H1 (cell line): ENCODE measurements around the gene PALM3. TPM values are rescaled to one million over a fixed set of nuclear protein-coding genes. Genes with fewer than 3 reads are reported as not detected.

ENCODE experiments used
- CTCF ChIA-PET: fragments of 300-600 bp; sonication (Branson Sonifier 250); formaldehyde crosslinking; loops from one replicate; lab custom pipeline; 2021; ENCODE audit not compliant: partially characterized antibody; lab: Charles Lee
- POLR2A ChIA-PET: fragments of 300-600 bp; sonication (Branson Sonifier 250); formaldehyde crosslinking; loops from one replicate; lab custom pipeline; 2021; ENCODE audit warnings: inconsistent platforms; ENCODE audit not compliant: partially characterized antibody; lab: Charles Lee
- DNase-seq, 2 experiments: peaks; one replicate each; pipeline versions ENCODE4 v3.0.0 to v3.0.0-alpha.2; 2010 to 2022; ENCODE audit warnings: low spot score in 2 of 2, low read depth in 1 of 2, mixed read lengths in 1 of 2
- FAIRE-seq: peaks from 2 replicates; lab custom pipeline; 2011; peaks lifted over from hg19 to GRCh38; lab: Jason Lieb, UNC
- H2AFZ ChIP-seq: 2 replicates; pipeline ENCODE4 v1.8.1; 2012; ENCODE audit warnings: low read length, inconsistent platforms
- H2AK5ac ChIP-seq: 2 replicates; pipeline ENCODE4 v1.6.1; 2013; ENCODE audit warnings: low read depth, low read length
- H2BK120ac ChIP-seq: replicated peaks from 2 replicates; pipeline ENCODE3; 2013; ENCODE audit warnings: low read depth, low read length, inconsistent platforms
- H2BK12ac ChIP-seq: 2 replicates; pipeline ENCODE4 v1.6.1; 2013; ENCODE audit warnings: low read depth, low read length
- H2BK15ac ChIP-seq: 2 replicates; pipeline ENCODE4 v1.6.1; 2013; ENCODE audit warnings: low read length
- H2BK20ac ChIP-seq: 2 replicates; pipeline ENCODE4 v1.6.1; 2013; ENCODE audit warnings: low read length
- H2BK5ac ChIP-seq: 2 replicates; pipeline ENCODE4 v1.6.1; 2013; ENCODE audit warnings: low read depth, low read length
- H3K14ac ChIP-seq: 2 replicates; pipeline ENCODE4 v1.6.1; 2013; ENCODE audit warnings: inconsistent platforms; ENCODE audit not compliant: insufficient read length
- H3K18ac ChIP-seq: 2 replicates; pipeline ENCODE4 v1.6.1; 2013; ENCODE audit warnings: low read length; ENCODE audit errors: extremely low read depth
- H3K23ac ChIP-seq: 2 replicates; pipeline ENCODE4 v1.6.1; 2013; ENCODE audit warnings: inconsistent platforms; ENCODE audit not compliant: insufficient read length
- H3K23me2 ChIP-seq: 2 replicates; pipeline ENCODE4 v1.6.1; 2013; ENCODE audit warnings: low read depth, low read length
- H3K27ac ChIP-seq: 2 replicates; pipeline ENCODE4 v1.6.1; 2011; ENCODE audit warnings: low read depth, low read length, inconsistent platforms
- H3K27me3 ChIP-seq, 4 experiments: replicated peaks in 1 of 4; 1 replicate in 1 of 4; 2 replicates in 3 of 4; pipeline versions ENCODE4 v1.6.1 to v1.8.1; 2011 to 2013; ENCODE audit warnings: low read length in 3 of 4, mild to moderate bottlenecking in 3 of 4, inconsistent platforms in 2 of 4, mixed read lengths in 2 of 4, moderate library complexity in 1 of 4; ENCODE audit not compliant: control insufficient read depth in 3 of 4, insufficient read depth in 3 of 4; ENCODE audit errors: extremely low read depth in 1 of 4
- H3K36me3 ChIP-seq, 4 experiments: 2 replicates each; pipeline versions ENCODE4 v1.6.1 to v1.8.1; 2011 to 2013; ENCODE audit warnings: mild to moderate bottlenecking in 4 of 4, low read length in 3 of 4, moderate library complexity in 2 of 4, control low read depth in 1 of 4, inconsistent platforms in 1 of 4; ENCODE audit not compliant: insufficient read depth in 4 of 4, control insufficient read depth in 2 of 4
- H3K4ac ChIP-seq: replicated peaks from 2 replicates; pipeline ENCODE3; 2013; ENCODE audit warnings: low read length, low read depth, mixed read lengths, inconsistent platforms; ENCODE audit not compliant: insufficient read length
- H3K4me1 ChIP-seq, 4 experiments: replicated peaks in 1 of 4; 1 replicate in 1 of 4; 2 replicates in 3 of 4; pipeline versions ENCODE4 v1.6.1 to v1.8.1; 2011 to 2013; ENCODE audit warnings: low read length in 3 of 4, inconsistent platforms in 2 of 4, mixed read lengths in 1 of 4; ENCODE audit not compliant: insufficient read depth in 4 of 4, control insufficient read depth in 3 of 4
- H3K4me2 ChIP-seq, 2 experiments: 2 replicates each; pipeline versions ENCODE4 v1.6.1 to v1.8.1; 2011 to 2013; ENCODE audit warnings: low read depth in 2 of 2, low read length in 2 of 2, control low read depth in 1 of 2, inconsistent platforms in 1 of 2, mild to moderate bottlenecking in 1 of 2; ENCODE audit not compliant: insufficient read depth in 1 of 2
- H3K4me3 ChIP-seq, 4 experiments: fragments of 200-600, 300-600 bp in 1 of 4; sonication (generic), shearing (Covaris generic), sonication (Bioruptor Twin) in 1 of 4; 2 replicates each; pipeline versions ENCODE4 v1.5.1 to v1.8.1; 2011 to 2016; ENCODE audit warnings: low read length in 4 of 4, low read depth in 3 of 4, control low read depth in 2 of 4, inconsistent platforms in 2 of 4, mild to moderate bottlenecking in 2 of 4, mixed read lengths in 1 of 4, moderate library complexity in 1 of 4; ENCODE audit not compliant: insufficient read depth in 2 of 4; ENCODE audit errors: extremely low read depth in 1 of 4
- H3K56ac ChIP-seq: replicated peaks from 2 replicates; pipeline ENCODE3; 2013; ENCODE audit warnings: low read depth, mild to moderate bottlenecking, mixed read lengths, low read length, inconsistent platforms; ENCODE audit not compliant: insufficient read length
- H3K79me1 ChIP-seq: 2 replicates; pipeline ENCODE4 v1.6.1; 2013; ENCODE audit warnings: low read depth, low read length, control low read depth
- H3K79me2 ChIP-seq, 2 experiments: 2 replicates each; pipeline versions ENCODE4 v1.6.1 to v1.8.1; 2012 to 2013; ENCODE audit warnings: low read length in 2 of 2, mild to moderate bottlenecking in 2 of 2, inconsistent platforms in 1 of 2; ENCODE audit not compliant: insufficient read depth in 2 of 2, control insufficient read depth in 1 of 2
- H3K9ac ChIP-seq, 4 experiments: replicated peaks in 1 of 4; 1 replicate in 1 of 4; 2 replicates in 3 of 4; pipeline versions ENCODE4 v1.6.1 to v1.8.1; 2011 to 2013; ENCODE audit warnings: low read depth in 3 of 4, low read length in 3 of 4, control low read depth in 2 of 4, mild to moderate bottlenecking in 2 of 4, moderate library complexity in 2 of 4, inconsistent platforms in 1 of 4; ENCODE audit errors: extremely low read depth in 1 of 4
- H3K9me3 ChIP-seq, 2 experiments: 2 replicates each; pipeline versions ENCODE4 v1.6.1 to v1.8.1; 2012 to 2013; ENCODE audit warnings: mild to moderate bottlenecking in 2 of 2, moderate library complexity in 2 of 2, control low read depth in 1 of 2, inconsistent platforms in 1 of 2, low read depth in 1 of 2, low read length in 1 of 2, mixed read lengths in 1 of 2; ENCODE audit not compliant: insufficient read depth in 2 of 2
- H4K20me1 ChIP-seq, 2 experiments: replicated peaks in 1 of 2; 2 replicates each; pipeline versions ENCODE3 to v1.8.1; 2011 to 2013; ENCODE audit warnings: inconsistent platforms in 2 of 2, low read length in 2 of 2, mild to moderate bottlenecking in 1 of 2; ENCODE audit not compliant: insufficient read depth in 2 of 2, control insufficient read depth in 1 of 2
- H4K5ac ChIP-seq: 2 replicates; pipeline ENCODE4 v1.6.1; 2013; ENCODE audit warnings: low read length, low read depth, mixed read lengths, inconsistent platforms; ENCODE audit not compliant: insufficient read length
- H4K8ac ChIP-seq: 2 replicates; pipeline ENCODE4 v1.8.0; 2013; ENCODE audit warnings: mild to moderate bottlenecking, moderate library complexity, low read length, inconsistent platforms; ENCODE audit not compliant: insufficient read depth; ENCODE audit errors: extremely low read depth
- H4K91ac ChIP-seq: replicated peaks from 2 replicates; pipeline ENCODE3; 2013; ENCODE audit warnings: low read length, mixed read lengths, inconsistent platforms; ENCODE audit not compliant: insufficient read length
- EZH2 ChIP-seq: fragments of 200-600 bp; sonication (generic); IDR thresholded peaks from 2 replicates; pipeline ENCODE4 v1.7.1; 2012; ENCODE audit warnings: low read depth, mild to moderate bottlenecking, moderate library complexity, low read length, inconsistent platforms; ENCODE audit not compliant: severe bottlenecking
- FOSL1 ChIP-seq: IDR thresholded peaks from 2 replicates; pipeline ENCODE4 v1.6.1; 2011; ENCODE audit warnings: mild to moderate bottlenecking, low read depth, low read length, moderate library complexity; ENCODE audit not compliant: insufficient read depth
- GTF2F1 ChIP-seq: IDR thresholded peaks from 2 replicates; pipeline ENCODE4 v1.6.1; 2012; ENCODE audit warnings: low read depth, low read length, improper control_type of control experiment, borderline replicate concordance
- SIN3A ChIP-seq, 2 experiments: IDR thresholded peaks in 1 of 2; conservative IDR thresholded peaks in 1 of 2; 2 replicates each; pipeline ENCODE4 v1.6.1; 2011 to 2012; ENCODE audit warnings: low read length in 2 of 2, improper control_type of control experiment in 1 of 2, low read depth in 1 of 2, mild to moderate bottlenecking in 1 of 2
- SIRT6 ChIP-seq: IDR thresholded peaks from one replicate; pipeline ENCODE4 v1.7.1; 2012; ENCODE audit warnings: low read length, inconsistent platforms
- SIX5 ChIP-seq: IDR thresholded peaks from 2 replicates; pipeline ENCODE4 v1.6.1; 2011; ENCODE audit warnings: mild to moderate bottlenecking, low read depth, low read length
- SP1 ChIP-seq: IDR thresholded peaks from 2 replicates; pipeline ENCODE4 v1.6.1; 2011; ENCODE audit warnings: low read depth, low read length
- SP2 ChIP-seq: IDR thresholded peaks from 2 replicates; pipeline ENCODE4 v1.6.1; 2012; ENCODE audit warnings: mild to moderate bottlenecking, low read length, inconsistent platforms
- WGBS, 2 experiments: shearing (Covaris generic) in 1 of 2; methylation state at CpG; one replicate each; pipeline versions ENCODE4 v1.1.6 to v1.1.7; 2013 to 2015; ENCODE audit warnings: low lambda C conversion rate in 2 of 2, mixed read lengths in 2 of 2, inconsistent platforms in 1 of 2, low coverage in 1 of 2, missing lambda C conversion rate in 1 of 2; ENCODE audit not compliant: insufficient replicate concordance in 2 of 2, insufficient coverage in 1 of 2, insufficient read length in 1 of 2; ENCODE audit errors: extremely low coverage in 1 of 2, missing lambda C conversion rate in 1 of 2; 5-methylcytosine and 5-hydroxymethylcytosine counted together
- polyA plus RNA-seq, 7 experiments: library from polyadenylated mRNA; depleted of rRNA in 3 of 7; stranded (reverse) in 5 of 7; unstranded in 2 of 7; fragments of >200 nt in 5 of 7; fragments of 200-250 nt in 2 of 7; gene quantifications; 1 replicate in 5 of 7; 2 replicates in 1 of 7; 4 replicates in 1 of 7; pipeline versions ENCODE4 v1.2.1 to v1.2.3, GENCODE V29; 2011 to 2013; ENCODE audit warnings: missing spikeins in 2 of 7, mixed read lengths in 2 of 7
- total RNA-seq: library from RNA; stranded (reverse); fragmentation: NEBNext Ultra II Directional; extraction: Animal tissue kit (Norgen Biotek cat#: 25700); gene quantifications from 2 replicates; pipeline ENCODE4 v1.2.1, GENCODE V29; 2021

PALM3 gene
- total and polyA plus RNA-seq, 2 of the 8 experiments (the other 6 are each of a cell fraction or from before 2014, with no cell fraction given) = 5.8 to 31.3 TPM

DNA sequence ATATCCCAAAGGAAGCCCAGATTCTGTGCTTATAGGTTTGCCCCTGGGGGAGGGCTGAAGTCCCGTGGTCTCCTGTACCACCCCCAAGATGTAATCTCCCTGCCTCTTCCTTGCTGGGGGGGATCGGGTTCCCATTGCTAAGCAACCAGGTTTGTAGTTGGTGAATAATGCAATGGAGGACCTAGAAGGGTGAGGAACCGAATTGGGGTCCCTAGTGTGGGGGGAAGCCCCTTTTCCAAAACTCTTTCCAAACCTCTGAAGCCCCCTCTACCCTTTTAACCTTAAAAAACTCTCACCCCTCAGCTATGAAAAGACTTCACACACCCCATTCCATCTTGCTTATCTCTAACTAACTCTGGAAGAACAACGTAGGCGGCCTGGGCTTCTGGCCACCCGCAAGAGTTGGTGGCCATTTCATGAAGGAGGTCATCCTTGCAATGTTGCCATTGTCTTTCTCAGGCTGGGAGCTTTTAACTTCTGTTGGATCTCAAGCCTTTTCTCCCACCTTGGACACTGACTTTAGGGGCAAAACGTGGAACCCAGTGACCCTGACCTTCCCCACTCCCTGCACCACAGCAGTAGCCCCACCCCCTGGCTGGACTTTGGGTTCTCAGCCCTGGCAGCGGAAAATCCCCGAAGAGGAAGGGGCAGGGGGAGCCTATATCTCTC is 661 bp downstream of the PALM3 start:
- 0 out of 2 replicates have a peak overlapping the region, but pooled peaks have one; percentile 70 for H2AFZ ChIP-seq
- H3K9me3 ChIP-seq = no peaks in the 10 kb centered on the region
- no peak overlapping the region for H3K4ac ChIP-seq
- no peak overlapping the region for H4K5ac ChIP-seq
- no peak overlapping the region for H3K4me3 ChIP-seq
- H3K9ac ChIP-seq = no peak overlapping the region
- H4K20me1 ChIP-seq = peaks cover 0 to 2% of the 10 kb centered on the region in 2 experiments
- ChIA-PET POLR2A (interaction anchor here (0.7 kb wide), 1 partner anchor 8 kb away, joined by 4 read pairs; no protein-coding TSS in a partner anchor), CTCF (interaction anchor here (0.9 to 7.3 kb wide), 10 partner anchors 10 to 419 kb away, joined by 3 to 103 read pairs (median 14); partner anchors contain the start of genes C19orf67 and MISP3)
- no peak overlapping the region for H3K27ac ChIP-seq
- no peak overlapping the region for H3K14ac ChIP-seq
- 0 out of 2 replicates have a peak overlapping the region, but pooled peaks have one; percentile 17 for H2BK12ac ChIP-seq
- DNase-seq (no peak), FAIRE-seq (no peak)
- no peak overlapping the region for H4K91ac ChIP-seq
- no peaks in the 10 kb centered on the region for H3K79me1 ChIP-seq
- no peak overlapping the region for H3K23ac ChIP-seq
- H2BK20ac ChIP-seq = peak overlapping the region; percentile 72; the same call in 1 of the 2 replicates
- H2BK120ac ChIP-seq = no peak overlapping the region
- H3K4me2 ChIP-seq = no peak overlapping the region
- H3K18ac ChIP-seq = peak overlapping the region; percentile 32; the same call in 1 of the 2 replicates
- no peaks in the 10 kb centered on the region for H3K36me3 ChIP-seq
- H3K23me2 ChIP-seq = peaks cover 12% of the 10 kb centered on the region; the same call in 1 of the 2 replicates
- H3K56ac ChIP-seq = no peak overlapping the region
- peak overlapping the region; percentile 97 for H2BK15ac ChIP-seq
- H3K27me3 ChIP-seq = peaks cover 5 to 19% (median 14%) of the 10 kb centered on the region in 4 experiments
- peaks cover 0 to 10% (median 3%) of the 10 kb centered on the region in 4 experiments; a peak in 4 of 7 replicates for H3K4me1 ChIP-seq
- H2BK5ac ChIP-seq = no peak overlapping the region
- WGBS, 2 experiments = 83% methylated on average over 8 of the region's 9 CpGs; no CpG with 5 or more reads in 1 of the 2 experiments
- H3K79me2 ChIP-seq = no peaks in the 10 kb centered on the region
- no peak for TF ChIP-seq SIX5
- TF ChIP-seq FOSL1 = no peak
- TF ChIP-seq SIN3A (conservative IDR thresholded peaks at IDR 0.05 in 1 of 2, IDR thresholded peaks at IDR 0.05 in 1 of 2; ENCODE audit: low read depth in 1 of 2, low read length in 2 of 2) = no peak
- no peak for TF ChIP-seq EZH2
- TF ChIP-seq SIRT6 = no peak
- no peak for TF ChIP-seq GTF2F1
- TF ChIP-seq SP2 = no peak
- TF ChIP-seq SP1 = no peak
- TF ChIP-seq, all 59 proteins: peak for 0
- 0 out of 2 replicates have a peak overlapping the region, but pooled peaks have one; percentile 72 for H4K8ac ChIP-seq
- no peak overlapping the region for H2AK5ac ChIP-seq
